ENCODE results near the gene NKAIN2. TPM values are rescaled to one million over a fixed set of nuclear protein-coding genes. Genes with fewer than 3 reads are reported as not detected.
"Not testable (repeated sequence)": the region's sequence is repeated elsewhere in the genome, so short reads cannot be mapped to it uniquely, and the experiment has no call there.

NKAIN2 gene
- total RNA-seq, 8 experiments from 2014 or later, result 0.51 to 31.8 (median 10.1) TPM

DNA sequence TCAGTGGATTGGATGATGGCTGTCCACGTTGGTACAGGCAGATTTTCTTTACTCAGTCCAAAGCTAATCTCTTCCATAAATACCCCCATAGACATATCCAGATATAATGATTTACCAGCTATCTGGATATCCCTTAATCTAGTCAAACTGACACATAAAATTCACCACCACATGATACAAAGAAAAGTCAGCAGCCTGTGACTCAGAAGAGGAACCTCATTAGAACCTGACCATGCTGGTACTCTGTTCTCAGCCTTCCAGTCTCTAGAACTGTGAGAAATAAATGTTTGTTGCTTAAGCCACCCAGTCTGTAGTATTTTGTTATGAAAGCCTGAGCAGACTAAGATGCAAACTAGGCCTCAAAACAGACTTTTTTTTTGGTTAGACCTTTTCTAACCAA lies 727.3 kb downstream of the NKAIN2 start:
- no peak overlapping the region for H3K4me3 ChIP-seq
- no peaks in the 10 kb centered on the region for H3K4me1 ChIP-seq (replicated peaks in 1 of 2)
- in situ Hi-C loops (cut with MboI; ENCODE audit: low pct_unique_long_range_greater_than_20kb in 2 of 9, low sequenced_read_pairs in 9 of 9, unreplicated experiment in 9 of 9), result no loop called here
- H3K27ac ChIP-seq, result no peak overlapping the region
- ATAC-seq (replicated peaks in 6 of 8), result no peak
- 0 to 86% (median 75%) methylated on average over 1 of the region's 1 CpG; no CpG with 5 or more reads in 3 of the 10 experiments for WGBS, 10 experiments

DNA sequence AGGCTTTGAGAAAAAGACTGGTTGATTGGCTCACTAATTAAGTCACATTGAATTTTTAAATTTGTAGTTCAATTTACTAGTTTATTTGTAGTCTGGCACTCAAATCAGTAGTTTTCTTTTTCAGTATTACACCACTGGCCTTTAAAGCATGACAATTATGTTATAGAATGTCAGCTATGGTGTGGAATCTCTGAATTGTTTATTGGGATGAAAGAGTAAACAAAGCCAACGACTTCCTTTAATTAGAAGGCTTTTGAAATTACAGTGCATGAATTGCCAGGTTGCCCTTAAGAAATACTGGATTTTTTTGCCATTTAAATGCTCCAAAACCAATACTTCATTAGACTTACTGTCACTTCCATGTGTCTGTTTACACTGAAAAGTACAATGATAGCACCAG lies 731.6 kb downstream of the NKAIN2 start:
- Histone ChIP-seq H3K27ac (no peak overlapping the region), H3K4me1 (replicated peaks in 1 of 2) (no peaks in the 10 kb centered on the region), H3K4me3 (no peak overlapping the region)
- ATAC-seq (replicated peaks in 6 of 8), result no peak
- in situ Hi-C loops (cut with MboI; ENCODE audit: low pct_unique_long_range_greater_than_20kb in 2 of 9, low sequenced_read_pairs in 9 of 9, unreplicated experiment in 9 of 9), result no loop called here
- 0 to 64% (median 33%) methylated on average over 1 of the region's 1 CpG; no CpG with 5 or more reads in 2 of the 10 experiments for WGBS, 10 experiments

DNA sequence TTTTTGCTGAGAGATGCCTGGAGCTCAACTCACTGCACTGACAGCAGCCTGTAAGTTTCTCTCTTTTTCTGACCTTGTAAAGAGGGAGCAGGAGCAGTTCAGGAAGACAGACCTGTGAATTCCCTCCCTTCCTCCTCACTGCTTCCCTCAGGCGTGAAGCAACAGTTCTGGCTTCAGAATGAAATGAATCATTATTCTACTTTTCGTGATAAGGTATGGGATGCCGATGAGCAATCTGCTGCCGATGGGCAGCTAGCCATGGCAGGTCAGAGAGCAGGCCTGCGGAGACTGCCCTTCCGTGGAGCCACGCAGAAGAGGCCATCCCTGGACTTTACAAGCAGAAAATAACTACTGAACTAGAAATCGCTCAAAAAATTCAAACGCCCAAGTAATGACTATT lies 732.1 kb downstream of the NKAIN2 start:
- 15 to 100% (median 90%) methylated on average over 1 to 9 of the region's 9 CpGs; no CpG with 5 or more reads in 1 of the 10 experiments for WGBS, 10 experiments
- H3K27ac ChIP-seq, result no peak overlapping the region
- peak in 1 of 8 experiments; percentile 26 for ATAC-seq (replicated peaks in 6 of 8)
- no peak overlapping the region for H3K4me3 ChIP-seq
- in situ Hi-C loops (cut with MboI; ENCODE audit: low pct_unique_long_range_greater_than_20kb in 2 of 9, low sequenced_read_pairs in 9 of 9, unreplicated experiment in 9 of 9), result no loop called here
- H3K4me1 ChIP-seq (replicated peaks in 1 of 2), result no peaks in the 10 kb centered on the region

DNA sequence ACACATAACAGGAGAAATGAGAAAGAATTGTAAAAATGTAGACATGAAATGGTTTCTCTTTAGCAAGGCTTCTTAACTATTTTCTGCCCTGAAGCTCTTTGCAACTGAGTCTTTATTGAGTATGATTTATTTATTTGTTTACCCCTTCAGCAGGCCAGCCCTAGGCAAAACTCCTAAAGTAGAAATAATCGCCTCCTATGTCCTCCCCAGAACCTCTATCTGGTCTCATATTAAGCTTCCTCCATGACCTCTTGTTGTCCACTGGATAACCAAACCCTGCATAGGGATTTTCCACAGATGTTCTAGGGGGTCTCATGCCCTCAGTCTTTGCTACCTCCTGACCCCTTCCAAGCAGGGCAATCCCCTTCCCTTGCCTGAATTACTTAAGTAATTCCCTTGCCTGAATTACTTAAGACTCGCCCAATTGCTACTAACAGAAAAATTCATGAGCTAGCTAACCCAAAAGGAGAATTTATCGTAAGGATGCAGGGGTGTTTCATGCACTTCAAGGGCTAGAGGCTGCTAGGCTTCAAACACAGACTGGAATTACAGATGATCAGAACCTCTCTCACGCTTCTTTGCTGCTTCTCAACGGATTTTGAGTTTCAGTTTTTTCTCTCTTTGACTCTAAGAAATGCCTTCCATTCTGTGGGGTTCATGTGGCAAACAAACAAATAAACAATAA lies 732.6 kb downstream of the NKAIN2 start:
- H3K4me1 ChIP-seq (replicated peaks in 1 of 2), result no peaks in the 10 kb centered on the region
- WGBS, 10 experiments, result 7 to 90% (median 79%) methylated on average over 1 to 5 of the region's 5 CpGs; no CpG with 5 or more reads in 1 of the 10 experiments
- H3K4me3 ChIP-seq, result no peak overlapping the region
- no peak overlapping the region for H3K27ac ChIP-seq
- peak in 3 of 8 experiments; percentile 14 to 72 (median 18) for ATAC-seq (replicated peaks in 6 of 8)
- in situ Hi-C loops (cut with MboI; ENCODE audit: low pct_unique_long_range_greater_than_20kb in 2 of 9, low sequenced_read_pairs in 9 of 9, unreplicated experiment in 9 of 9), result no loop called here

DNA sequence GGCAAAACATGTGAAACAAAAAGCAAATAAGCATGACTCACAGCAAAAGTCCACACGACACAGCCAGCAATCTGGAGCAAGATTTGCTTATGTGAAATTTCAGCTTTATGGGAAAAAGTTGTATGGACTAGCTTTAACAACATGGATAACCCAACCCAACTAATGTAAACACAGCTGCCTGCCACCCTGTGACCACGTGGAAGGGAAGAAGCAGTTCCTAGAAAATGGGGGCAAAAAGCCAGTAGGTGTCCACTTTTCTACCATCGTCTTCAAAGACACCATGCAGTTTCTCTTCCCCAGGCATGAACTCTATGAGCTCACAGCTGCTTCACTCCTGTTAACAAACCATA lies 733.2 kb downstream of the NKAIN2 start:
- in situ Hi-C loops (cut with MboI; ENCODE audit: low pct_unique_long_range_greater_than_20kb in 2 of 9, low sequenced_read_pairs in 9 of 9, unreplicated experiment in 9 of 9), result no loop called here
- peak in 3 of 8 experiments; percentile 28 to 91 (median 60) for ATAC-seq (replicated peaks in 6 of 8)
- Histone ChIP-seq H3K4me1 (replicated peaks in 1 of 2) (peaks cover 0 to 4% of the 10 kb centered on the region in 2 donors), H3K4me3 (no peak overlapping the region), H3K27ac (no peak overlapping the region)
- WGBS, 10 experiments, result 0 to 86% (median 47%) methylated on average over 2 to 3 of the region's 3 CpGs; no CpG with 5 or more reads in 2 of the 10 experiments

DNA sequence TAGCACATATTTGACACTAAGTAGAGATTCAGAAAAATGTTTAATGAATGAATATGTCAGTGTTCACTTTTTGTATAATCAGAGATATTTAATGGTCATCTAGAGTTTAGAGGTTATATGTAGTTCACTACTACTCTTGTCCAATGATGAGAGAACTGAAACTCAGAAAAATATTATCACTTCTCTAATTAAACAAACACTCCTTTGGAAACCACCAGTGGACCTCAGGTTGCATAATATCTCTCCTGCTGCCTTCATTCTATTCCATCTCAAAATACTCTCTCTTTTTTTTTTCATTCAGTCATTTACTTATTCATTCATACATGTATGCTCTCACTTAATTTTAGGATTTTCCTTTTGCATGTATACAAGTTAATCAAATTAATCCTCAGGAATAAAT lies 735.4 kb downstream of the NKAIN2 start:
- in situ Hi-C loops (cut with MboI; ENCODE audit: low pct_unique_long_range_greater_than_20kb in 2 of 9, low sequenced_read_pairs in 9 of 9, unreplicated experiment in 9 of 9), result no loop called here
- no peak overlapping the region for H3K27ac ChIP-seq
- ATAC-seq (replicated peaks in 6 of 8), result no peak
- peaks cover 0 to 6% of the 10 kb centered on the region in 2 donors for H3K4me1 ChIP-seq (replicated peaks in 1 of 2)
- no peak overlapping the region for H3K4me3 ChIP-seq

DNA sequence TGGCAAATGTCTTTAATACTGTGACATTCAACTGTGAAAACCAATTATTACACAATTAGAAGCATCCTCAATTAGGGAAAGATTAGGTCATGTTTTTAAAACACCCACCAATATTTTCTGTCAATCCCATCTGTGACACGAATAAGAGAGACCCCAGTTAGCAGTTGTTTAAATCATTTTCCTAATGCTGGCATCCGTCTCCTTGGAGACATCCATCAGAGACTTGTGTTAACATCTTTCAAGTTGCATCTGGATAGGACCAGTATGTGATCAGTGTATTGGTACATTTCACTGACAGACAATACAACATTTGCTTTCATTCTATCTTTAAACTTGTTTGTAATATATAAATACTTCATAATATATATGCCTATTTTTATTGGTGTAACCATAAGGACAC lies 737.9 kb downstream of the NKAIN2 start:
- Histone ChIP-seq H3K4me1 (replicated peaks in 1 of 2) (peaks cover 0 to 6% of the 10 kb centered on the region in 2 donors), H3K4me3 (no peak overlapping the region), H3K27ac (no peak overlapping the region)
- peak in 2 of 8 experiments; percentile 59 to 63 for ATAC-seq (replicated peaks in 6 of 8)
- in situ Hi-C loops (cut with MboI; ENCODE audit: low pct_unique_long_range_greater_than_20kb in 2 of 9, low sequenced_read_pairs in 9 of 9, unreplicated experiment in 9 of 9), result no loop called here
- WGBS, 10 experiments, result 10 to 83% (median 75%) methylated on average over 1 to 2 of the region's 2 CpGs; no CpG with 5 or more reads in 2 of the 10 experiments

DNA sequence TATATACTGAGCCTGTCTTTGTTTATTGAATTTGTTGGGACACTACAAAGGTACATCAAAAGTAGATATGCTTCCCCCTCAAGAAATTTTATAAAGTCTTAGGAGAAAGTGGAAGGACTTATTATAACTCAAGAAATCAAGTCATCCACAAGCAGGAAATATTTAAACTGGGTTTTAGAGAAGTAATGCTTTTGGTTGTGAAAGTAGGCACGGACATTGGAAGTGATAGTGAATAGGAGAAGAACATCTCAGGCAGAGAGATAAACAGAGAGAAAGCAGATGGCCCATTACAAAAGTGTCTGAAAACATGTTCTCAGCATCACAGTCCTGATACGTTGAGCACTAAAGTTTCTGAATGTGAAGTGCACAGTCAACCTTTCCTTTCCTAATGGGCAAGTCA lies 742.9 kb downstream of the NKAIN2 start:
- in situ Hi-C loops (cut with MboI; ENCODE audit: low pct_unique_long_range_greater_than_20kb in 2 of 9, low sequenced_read_pairs in 9 of 9, unreplicated experiment in 9 of 9), result no loop called here
- ATAC-seq (replicated peaks in 6 of 8), result no peak
- Histone ChIP-seq H3K4me3 (no peak overlapping the region), H3K4me1 (replicated peaks in 1 of 2) (peaks cover 0 to 4% of the 10 kb centered on the region in 2 donors), H3K27ac (no peak overlapping the region)
- WGBS, 10 experiments, result 0 to 100% (median 49%) methylated on average over 1 to 2 of the region's 2 CpGs

DNA sequence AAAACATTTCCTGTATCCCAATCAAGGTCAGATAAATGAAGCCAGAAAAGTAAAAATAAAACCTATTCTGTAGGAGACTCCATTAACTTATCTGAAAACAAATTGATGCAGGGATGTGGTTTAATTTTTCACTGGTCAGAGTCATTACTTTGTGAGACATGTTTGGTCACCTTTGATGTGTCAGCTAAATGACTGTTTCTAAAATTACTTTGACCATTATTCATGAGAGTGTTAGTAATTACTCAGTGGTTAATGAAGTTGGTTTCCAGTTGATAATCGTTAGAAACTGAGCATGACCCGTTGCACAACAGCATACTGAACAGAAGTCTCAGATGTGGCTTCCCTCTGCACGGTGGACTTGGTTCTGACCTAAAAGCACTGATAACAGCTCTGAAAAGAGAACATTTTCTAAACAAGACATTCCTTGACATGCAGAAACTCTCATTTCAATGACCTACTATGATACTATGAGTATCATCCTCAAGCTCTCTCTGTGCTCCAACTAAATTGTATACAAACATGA lies 748.1 kb downstream of the NKAIN2 start:
- Histone ChIP-seq H3K4me1 (replicated peaks in 1 of 2) (no peaks in the 10 kb centered on the region), H3K27ac (no peak overlapping the region), H3K4me3 (no peak overlapping the region)
- ATAC-seq (replicated peaks in 6 of 8), result no peak
- 0 to 100% (median 72%) methylated on average over 1 to 3 of the region's 3 CpGs; no CpG with 5 or more reads in 1 of the 10 experiments for WGBS, 10 experiments
- in situ Hi-C loops (cut with MboI; ENCODE audit: low pct_unique_long_range_greater_than_20kb in 2 of 9, low sequenced_read_pairs in 9 of 9, unreplicated experiment in 9 of 9), result no loop called here

DNA sequence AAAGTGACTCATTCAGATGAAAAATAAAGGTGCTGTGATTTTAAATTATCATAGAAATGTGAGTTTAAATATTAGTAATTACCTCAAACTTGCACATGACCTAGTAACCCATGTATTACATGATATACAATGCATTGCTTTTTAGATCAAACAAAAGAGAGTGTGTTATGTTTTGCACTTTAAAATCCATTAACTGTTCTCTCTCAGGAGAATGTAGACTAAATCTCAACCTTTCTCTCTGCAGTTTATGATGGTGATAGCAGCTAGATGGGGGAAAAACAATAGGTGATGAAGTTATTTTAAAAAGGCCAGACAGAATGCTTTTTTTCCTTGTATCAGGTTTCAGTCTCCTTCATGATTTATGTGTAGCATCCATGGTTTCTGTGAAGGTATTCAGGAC lies 754.2 kb downstream of the NKAIN2 start:
- H3K27ac ChIP-seq, result no peak overlapping the region

DNA sequence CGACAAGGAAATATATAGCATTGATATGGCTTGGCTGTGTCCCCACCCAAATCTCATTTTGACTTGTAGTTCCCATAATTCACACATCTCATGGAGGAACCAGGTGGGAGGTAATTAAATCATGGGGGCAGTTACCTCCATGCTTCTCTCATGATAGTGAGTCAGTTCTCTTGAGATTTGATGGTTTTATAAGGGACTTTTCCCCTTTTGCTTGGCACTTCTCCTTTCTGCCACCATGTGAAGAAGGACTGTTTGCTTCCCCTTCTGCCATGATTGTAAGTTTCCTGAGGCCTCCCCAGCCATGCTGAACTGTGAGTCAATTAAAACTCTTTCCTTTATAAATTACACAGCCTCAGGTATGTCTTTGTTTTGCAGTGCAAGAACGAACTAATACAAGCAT lies 756.4 kb downstream of the NKAIN2 start:
- in situ Hi-C loops (cut with MboI; ENCODE audit: low pct_unique_long_range_greater_than_20kb in 2 of 9, low sequenced_read_pairs in 9 of 9, unreplicated experiment in 9 of 9); H3K4me3 ChIP-seq; H3K27ac ChIP-seq; ATAC-seq (replicated peaks in 6 of 8): not testable (repeated sequence)
- WGBS, 10 experiments, result 0 to 100% (median 60%) methylated on average over 1 to 2 of the region's 2 CpGs; no CpG with 5 or more reads in 1 of the 10 experiments
- peaks cover 0 to 12% of the 10 kb centered on the region in 2 donors for H3K4me1 ChIP-seq (replicated peaks in 1 of 2)

More for the DNA sequence above, 754.2 kb downstream of the NKAIN2 start:
- peak in 5 of 8 experiments; percentile 22 to 68 (median 44) for ATAC-seq (replicated peaks in 6 of 8)
- in situ Hi-C loops (cut with MboI; ENCODE audit: low pct_unique_long_range_greater_than_20kb in 2 of 9, low sequenced_read_pairs in 9 of 9, unreplicated experiment in 9 of 9), result no loop called here
- Histone ChIP-seq H3K4me1 (replicated peaks in 1 of 2) (peaks cover 0 to 12% of the 10 kb centered on the region in 2 donors), H3K4me3 (no peak overlapping the region)

DNA sequence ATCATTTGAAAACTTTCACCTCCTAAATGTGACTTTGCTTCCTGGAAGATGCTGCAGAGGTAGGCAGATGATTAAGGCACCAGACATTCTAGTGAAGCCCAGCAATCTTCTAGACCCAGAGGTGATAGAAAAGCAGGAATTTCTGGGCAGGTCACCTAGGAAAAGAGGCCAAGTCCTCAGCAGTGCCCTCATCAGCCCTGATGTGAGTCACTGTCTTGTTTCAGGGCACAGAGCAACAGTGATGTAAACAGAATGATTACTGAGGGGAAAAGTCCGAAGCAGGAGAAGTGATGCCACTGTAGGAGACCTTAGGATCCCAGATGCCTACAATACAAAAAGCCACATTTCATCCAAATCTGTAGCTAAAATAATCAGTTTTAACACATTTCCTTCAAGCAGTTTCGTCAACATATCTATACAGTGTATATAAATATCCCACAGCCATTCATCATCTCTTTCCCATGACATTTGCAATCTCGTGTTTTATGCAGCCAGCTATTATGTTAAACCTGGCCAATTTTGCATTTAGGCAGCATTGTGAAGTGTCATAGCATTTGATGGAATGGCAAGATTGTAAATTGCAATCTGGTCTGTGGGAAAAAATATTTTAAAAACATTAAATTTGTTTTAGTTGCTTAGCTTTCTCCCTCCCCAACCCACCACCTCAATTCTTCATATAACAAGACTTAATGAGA lies 757.4 kb downstream of the NKAIN2 start:
- H3K4me1 ChIP-seq (replicated peaks in 1 of 2), result peaks cover 0 to 12% of the 10 kb centered on the region in 2 donors
- H3K4me3 ChIP-seq, result no peak overlapping the region
- in situ Hi-C loops (cut with MboI; ENCODE audit: low pct_unique_long_range_greater_than_20kb in 2 of 9, low sequenced_read_pairs in 9 of 9, unreplicated experiment in 9 of 9), result no loop called here
- peak in 4 of 8 experiments; percentile 40 to 84 (median 52) for ATAC-seq (replicated peaks in 6 of 8)
- H3K27ac ChIP-seq, result no peak overlapping the region
- WGBS, 10 experiments, result 0 to 100% (median 72%) methylated on average over 1 to 3 of the region's 3 CpGs; no CpG with 5 or more reads in 3 of the 10 experiments

DNA sequence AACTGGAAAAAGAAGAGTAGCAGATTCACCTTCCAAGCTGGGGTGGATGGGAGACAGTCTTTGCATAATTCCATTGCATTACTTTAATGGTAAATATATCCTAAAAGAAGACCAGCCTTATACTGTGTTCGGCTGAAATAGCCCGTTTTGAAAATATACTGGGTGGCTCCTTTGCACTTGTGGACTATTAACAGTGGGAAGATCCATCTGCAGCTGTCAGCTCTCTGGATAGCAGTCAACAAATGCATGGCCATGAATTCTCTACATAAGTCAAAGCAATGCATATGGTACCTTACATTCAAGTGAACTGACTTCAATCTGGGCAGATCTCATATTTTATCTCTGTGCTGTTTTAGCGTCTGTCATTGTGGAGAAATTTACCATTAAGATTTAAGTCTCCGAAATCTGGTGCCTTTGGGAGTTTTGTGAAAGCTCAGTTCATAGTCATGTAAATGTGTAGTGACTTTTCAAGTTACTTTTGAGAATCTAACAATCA lies 758.0 kb downstream of the NKAIN2 start:
- WGBS, 10 experiments, result 0 to 83% (median 50%) methylated on average over 1 to 4 of the region's 4 CpGs; no CpG with 5 or more reads in 2 of the 10 experiments
- in situ Hi-C loops (cut with MboI; ENCODE audit: low pct_unique_long_range_greater_than_20kb in 2 of 9, low sequenced_read_pairs in 9 of 9, unreplicated experiment in 9 of 9), result no loop called here
- ATAC-seq (replicated peaks in 6 of 8), result peak in 4 of 8 experiments; percentile 32 to 56 (median 50)
- no peak overlapping the region for H3K27ac ChIP-seq
- peaks cover 0 to 12% of the 10 kb centered on the region in 2 donors for H3K4me1 ChIP-seq (replicated peaks in 1 of 2)
- no peak overlapping the region for H3K4me3 ChIP-seq

All from motor neuron (in vitro differentiated cells).